MCF 10A (cell line): ENCODE data around the gene PIK3CD. TPM values are rescaled to one million over a fixed set of nuclear protein-coding genes. Genes with fewer than 3 reads are reported as not detected.

Experiments
- BruUV-seq: library from RNA; stranded (reverse); fragments of 400-500 nt; replicated peaks from 2 replicates; lab custom pipeline; 2021; lab: Mats Ljungman, UMichigan
- CTCF ChIA-PET: fragments of 300-600 bp; sonication (Branson Sonifier 250); formaldehyde crosslinking; extraction: SDS; loops from one replicate; lab custom pipeline; 2021; ENCODE audit warnings: antibody characterized with exemption, inconsistent platforms; lab: Yijun Ruan, JAX
- POLR2A ChIA-PET: fragments of 300-600, 350-650 bp; sonication (Branson Sonifier 250); formaldehyde crosslinking; extraction: SDS; loops from one replicate; lab custom pipeline; 2020; ENCODE audit warnings: antibody characterized with exemption, inconsistent platforms; lab: Yijun Ruan, JAX
- DNase-seq: peaks from one replicate; pipeline ENCODE4 v3.0.0-alpha.2; 2018; ENCODE audit not compliant: unreplicated experiment
- H3K27ac Mint-ChIP-seq: one replicate; pipeline ENCODE4 v1.8.0; 2022; ENCODE audit warnings: mild to moderate bottlenecking, low read depth, mixed read lengths; ENCODE audit not compliant: unreplicated experiment
- H3K27me3 Mint-ChIP-seq: one replicate; pipeline ENCODE4 v1.8.0; 2022; ENCODE audit warnings: mixed read lengths; ENCODE audit not compliant: insufficient read depth, unreplicated experiment
- H3K36me3 Mint-ChIP-seq: one replicate; pipeline ENCODE4 v1.8.0; 2022; ENCODE audit warnings: mild to moderate bottlenecking, moderate library complexity, mixed read lengths; ENCODE audit not compliant: insufficient read depth, unreplicated experiment
- H3K4me1 Mint-ChIP-seq: one replicate; pipeline ENCODE4 v1.8.0; 2022; ENCODE audit warnings: mixed read lengths; ENCODE audit not compliant: insufficient read depth, unreplicated experiment
- H3K4me3 Mint-ChIP-seq: one replicate; pipeline ENCODE4 v1.8.0; 2022; ENCODE audit warnings: mild to moderate bottlenecking, moderate library complexity, mixed read lengths; ENCODE audit not compliant: unreplicated experiment
- H3K9me3 Mint-ChIP-seq: one replicate; pipeline ENCODE4 v1.8.0; 2022; ENCODE audit warnings: mixed read lengths; ENCODE audit not compliant: unreplicated experiment
- intact Hi-C: fragments of 100-400 bp; cut with micrococcal nuclease; formaldehyde crosslinking; loops from 2 replicates; pipeline ENCODE4 v1.14.1; 2022
- total RNA-seq: library from RNA; stranded (reverse); gene quantifications from 2 replicates; pipeline ENCODE4 v1.2.3, GENCODE V29; 2022
- TF ChIP-seq, protein P1 (sequence below): fragments of 200-600 bp; IDR thresholded peaks from one replicate; pipeline ENCODE4 v1.8.0; 2022; ENCODE audit warnings: antibody characterized with exemption, mild to moderate bottlenecking; ENCODE audit not compliant: unreplicated experiment

The PIK3CD gene
- total RNA-seq, 1 experiment from 2014 or later = 7.0 TPM

DNA sequence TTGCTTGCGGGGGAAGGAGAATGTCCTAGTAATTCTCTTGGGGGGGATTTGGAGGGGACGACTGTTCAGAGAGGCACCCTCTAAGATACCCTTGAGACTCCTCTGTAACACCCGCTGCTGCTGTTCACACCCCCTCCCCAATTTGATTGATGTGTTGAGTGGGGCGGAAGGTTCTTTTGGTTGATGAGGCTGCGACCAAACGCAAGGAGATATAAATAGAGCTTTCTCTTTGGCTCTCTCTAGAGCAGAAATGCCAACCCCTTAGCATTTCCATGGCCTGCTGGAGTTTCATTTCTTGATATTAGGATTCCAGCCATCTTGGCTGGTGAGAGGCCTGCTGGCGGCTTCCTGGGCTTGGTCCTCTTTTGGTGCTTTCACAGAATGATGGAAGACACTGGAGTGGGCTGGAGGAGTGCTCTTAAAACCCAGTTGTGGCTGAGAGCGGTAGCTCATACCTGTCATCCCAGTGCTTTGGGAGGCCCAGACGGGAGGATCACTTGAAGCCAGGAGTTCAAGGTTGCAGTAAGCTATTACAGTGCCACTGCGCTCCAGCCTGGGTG lies 2.0 kb downstream of the PIK3CD start:
- Mint-ChIP-seq H3K27me3 (no peaks in the 10 kb centered on the region), H3K4me3 (no peak overlapping the region), H3K4me1 (no peaks in the 10 kb centered on the region), H3K27ac (no peak overlapping the region), H3K36me3 (no peaks in the 10 kb centered on the region), H3K9me3 (no peaks in the 10 kb centered on the region)
- intact Hi-C loops = no loop called here
- TF ChIP-seq, protein P1, sequence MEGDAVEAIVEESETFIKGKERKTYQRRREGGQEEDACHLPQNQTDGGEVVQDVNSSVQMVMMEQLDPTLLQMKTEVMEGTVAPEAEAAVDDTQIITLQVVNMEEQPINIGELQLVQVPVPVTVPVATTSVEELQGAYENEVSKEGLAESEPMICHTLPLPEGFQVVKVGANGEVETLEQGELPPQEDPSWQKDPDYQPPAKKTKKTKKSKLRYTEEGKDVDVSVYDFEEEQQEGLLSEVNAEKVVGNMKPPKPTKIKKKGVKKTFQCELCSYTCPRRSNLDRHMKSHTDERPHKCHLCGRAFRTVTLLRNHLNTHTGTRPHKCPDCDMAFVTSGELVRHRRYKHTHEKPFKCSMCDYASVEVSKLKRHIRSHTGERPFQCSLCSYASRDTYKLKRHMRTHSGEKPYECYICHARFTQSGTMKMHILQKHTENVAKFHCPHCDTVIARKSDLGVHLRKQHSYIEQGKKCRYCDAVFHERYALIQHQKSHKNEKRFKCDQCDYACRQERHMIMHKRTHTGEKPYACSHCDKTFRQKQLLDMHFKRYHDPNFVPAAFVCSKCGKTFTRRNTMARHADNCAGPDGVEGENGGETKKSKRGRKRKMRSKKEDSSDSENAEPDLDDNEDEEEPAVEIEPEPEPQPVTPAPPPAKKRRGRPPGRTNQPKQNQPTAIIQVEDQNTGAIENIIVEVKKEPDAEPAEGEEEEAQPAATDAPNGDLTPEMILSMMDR = no peak
- POLR2A ChIA-PET = no interaction called here
- BruUV-seq = no TSS peak
- no peak for DNase-seq
- CTCF ChIA-PET = interaction anchor here (0.6 kb wide), 1 partner anchor 8 kb away, joined by 3 read pairs; no protein-coding TSS in a partner anchor

DNA sequence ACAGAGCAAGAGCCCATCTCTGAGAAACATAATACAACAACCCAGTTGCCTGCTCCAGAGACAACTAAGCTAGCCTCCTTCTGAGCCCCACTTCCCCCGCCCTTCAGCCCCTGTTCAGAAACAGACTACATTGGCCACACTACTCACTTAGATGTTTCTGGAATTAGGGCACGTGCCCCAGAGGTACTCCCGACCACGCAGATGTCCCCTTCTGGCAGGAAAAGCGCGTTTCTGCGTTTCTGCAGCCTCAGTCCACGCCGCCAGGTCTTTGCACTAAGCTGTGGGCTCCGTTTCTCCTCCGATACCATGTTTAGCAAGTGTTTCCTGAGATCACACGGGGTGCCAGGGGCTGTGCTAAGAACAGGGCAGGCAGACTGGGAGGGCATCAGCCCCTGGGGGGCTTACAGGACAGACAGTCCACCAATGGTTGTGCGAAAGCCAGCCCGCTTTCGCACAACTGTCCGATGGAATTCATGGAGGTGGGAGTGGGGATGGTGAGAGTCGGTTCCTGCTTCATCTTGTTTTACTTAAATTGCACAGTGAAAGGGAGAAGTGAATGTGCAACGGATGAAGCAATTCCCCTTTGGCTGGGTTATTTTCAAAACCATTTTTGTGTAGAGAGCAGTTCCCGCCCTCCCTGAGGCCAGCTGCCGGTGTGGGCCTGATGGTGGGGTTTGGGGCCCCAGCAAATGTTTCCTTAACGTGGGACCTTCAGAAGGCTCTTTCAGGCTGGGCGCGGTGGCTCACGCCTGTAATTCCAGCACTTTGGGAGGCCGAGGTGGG lies 2.7 kb downstream of the PIK3CD start:
- TF ChIP-seq, protein P1 = no peak
- Mint-ChIP-seq H3K4me3 (no peak overlapping the region), H3K27me3 (no peaks in the 10 kb centered on the region), H3K9me3 (no peaks in the 10 kb centered on the region), H3K4me1 (peaks cover 2% of the 10 kb centered on the region), H3K36me3 (no peaks in the 10 kb centered on the region), H3K27ac (no peak overlapping the region)
- intact Hi-C loops = no loop called here
- no TSS peak for BruUV-seq
- CTCF ChIA-PET = interaction anchor here (0.6 kb wide), 1 partner anchor 9 kb away, joined by 3 read pairs; no protein-coding TSS in a partner anchor
- no peak for DNase-seq
- POLR2A ChIA-PET = no interaction called here

DNA sequence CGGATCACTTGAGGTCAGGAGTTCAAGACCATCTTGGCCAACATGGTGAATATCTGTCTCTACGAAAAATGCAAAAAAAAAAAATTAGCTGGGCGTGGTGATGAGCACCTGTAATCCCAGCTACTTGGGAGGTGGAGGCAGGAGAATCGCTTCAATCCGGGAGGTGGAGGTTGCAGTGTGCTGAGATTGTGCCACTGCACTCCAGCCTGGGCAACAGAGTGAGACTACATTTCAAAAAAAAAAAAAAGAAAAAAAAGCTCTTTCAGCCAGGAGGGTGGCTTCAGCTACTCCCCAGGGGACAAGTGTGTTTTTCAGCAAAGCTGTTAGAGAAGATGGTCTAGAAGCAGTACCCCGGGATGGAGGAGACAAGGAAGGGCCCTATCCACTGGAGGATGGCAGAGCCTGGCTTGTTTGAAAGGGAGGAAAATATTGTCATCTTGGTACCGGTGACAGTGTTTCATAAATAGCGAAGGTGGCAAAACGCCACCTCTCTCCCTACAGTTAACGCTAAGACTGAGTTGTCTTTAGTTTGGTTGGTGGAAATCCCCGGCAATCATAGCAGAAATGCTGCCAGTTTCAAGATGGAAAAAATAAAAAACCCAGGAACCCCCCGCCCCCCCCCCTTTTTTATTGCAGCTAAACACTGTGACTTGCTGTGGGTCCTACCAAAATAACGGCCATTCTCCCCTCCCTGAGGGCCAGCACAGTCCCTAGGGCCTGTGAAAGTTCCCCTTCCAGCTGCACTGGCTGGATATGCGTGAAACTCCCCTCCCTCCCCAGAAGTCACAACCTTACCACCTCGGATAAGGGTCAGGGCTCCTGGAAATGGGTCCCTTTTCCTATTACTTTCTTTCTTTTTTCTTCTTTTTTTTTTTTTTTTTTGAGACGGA lies 3.5 kb downstream of the PIK3CD start:
- no peaks in the 10 kb centered on the region for H3K27me3 Mint-ChIP-seq
- TF ChIP-seq, protein P1 = no peak
- BruUV-seq = no TSS peak
- no peak overlapping the region for H3K27ac Mint-ChIP-seq
- no peaks in the 10 kb centered on the region for H3K36me3 Mint-ChIP-seq
- H3K9me3 Mint-ChIP-seq = no peaks in the 10 kb centered on the region
- intact Hi-C loops = no loop called here
- POLR2A ChIA-PET = interaction anchor here (0.6 kb wide), 1 partner anchor 500 kb away, joined by 3 read pairs; no protein-coding TSS in a partner anchor
- CTCF ChIA-PET = no interaction called here
- H3K4me3 Mint-ChIP-seq = no peak overlapping the region
- H3K4me1 Mint-ChIP-seq = peaks cover 6% of the 10 kb centered on the region
- no peak for DNase-seq
